SU-DHL-6 (cell line): Measurements from ENCODE around the gene C1QA.
"Not testable (repeated sequence)": the region's sequence is repeated elsewhere in the genome, so short reads cannot be mapped to it uniquely, and the experiment has no call there.

Experiments
- H2AFZ ChIP-seq: fragments of 200-600 bp; sonication (generic); 2 replicates; pipeline ENCODE4 v1.6.1; 2014; ENCODE audit warnings: low read depth, mild to moderate bottlenecking, moderate library complexity, mixed read lengths, antibody characterized with exemption, low read length; ENCODE audit not compliant: severe bottlenecking
- H3F3A ChIP-seq: fragments of 200-600 bp; shearing (Covaris generic); 2 replicates; pipeline ENCODE4 v1.6.0; 2016; ENCODE audit warnings: antibody characterized with exemption, mild to moderate bottlenecking; ENCODE audit not compliant: insufficient read depth
- H3K27ac ChIP-seq: fragments of 200-600 bp; sonication (generic); 2 replicates; pipeline ENCODE4 v1.5.1; 2016; ENCODE audit warnings: low read depth, mild to moderate bottlenecking, low read length, moderate library complexity, mixed read lengths
- H3K27me3 ChIP-seq: fragments of 200-600 bp; sonication (generic), shearing (Covaris generic); 2 replicates; pipeline ENCODE4 v1.6.0; 2014; ENCODE audit warnings: mild to moderate bottlenecking, low read length
- H3K36me3 ChIP-seq: fragments of 200-600 bp; sonication (generic); 2 replicates; pipeline ENCODE4 v1.6.1; 2014; ENCODE audit warnings: mild to moderate bottlenecking, low read length, mixed read lengths
- H3K4me2 ChIP-seq: fragments of 300-600, 200-600 bp; shearing (Covaris generic), sonication (generic); 2 replicates; pipeline ENCODE4 v1.6.0; 2014; ENCODE audit warnings: low read length, low read depth, mild to moderate bottlenecking; ENCODE audit not compliant: poor library complexity, severe bottlenecking
- H3K4me3 ChIP-seq: fragments of 200-600 bp; sonication (generic); 2 replicates; pipeline ENCODE4 v1.5.1; 2014; ENCODE audit warnings: antibody characterized with exemption, low read length, mild to moderate bottlenecking, mixed read lengths; ENCODE audit not compliant: insufficient read depth, poor library complexity, severe bottlenecking
- H3K79me2 ChIP-seq: fragments of 200-600 bp; sonication (generic); 2 replicates; pipeline ENCODE4 v1.6.1; 2014; ENCODE audit warnings: mild to moderate bottlenecking, low read length, moderate library complexity; ENCODE audit not compliant: insufficient read depth
- H3K9ac ChIP-seq: fragments of 200-600 bp; sonication (generic); 2 replicates; pipeline ENCODE4 v1.7.0; 2014; ENCODE audit warnings: mild to moderate bottlenecking, low read length
- H3K9me2 ChIP-seq: fragments of 200-600 bp; sonication (generic); replicated peaks from 2 replicates; pipeline ENCODE4 v1.6.1; 2014; ENCODE audit warnings: low read length; ENCODE audit not compliant: insufficient read depth
- H3K9me3 ChIP-seq: fragments of 200-600 bp; sonication (generic); 2 replicates; pipeline ENCODE4 v1.6.1; 2014; ENCODE audit warnings: low read length, mixed read lengths; ENCODE audit not compliant: insufficient read depth
- H4K20me1 ChIP-seq: fragments of 200-600 bp; sonication (generic); 2 replicates; pipeline ENCODE4 v1.6.1; 2014; ENCODE audit warnings: low read depth, mild to moderate bottlenecking, antibody characterized with exemption, low read length, moderate library complexity, mixed read lengths
- EZH2phosphoT487 ChIP-seq: fragments of 200-600 bp; sonication (generic), shearing (Covaris generic); conservative IDR thresholded peaks from 2 replicates; pipeline ENCODE4 v1.6.1; 2018; ENCODE audit warnings: mild to moderate bottlenecking, antibody characterized with exemption, low read length, moderate library complexity, mixed read lengths
- TF ChIP-seq, protein P1 (sequence below): fragments of 200-600 bp; sonication (generic); IDR thresholded peaks from one replicate; pipeline ENCODE4 v1.5.1; 2017; ENCODE audit warnings: antibody characterized with exemption, mild to moderate bottlenecking, low read length, moderate library complexity; ENCODE audit not compliant: insufficient read depth, poor library complexity, severe bottlenecking

C1QA gene

DNA sequence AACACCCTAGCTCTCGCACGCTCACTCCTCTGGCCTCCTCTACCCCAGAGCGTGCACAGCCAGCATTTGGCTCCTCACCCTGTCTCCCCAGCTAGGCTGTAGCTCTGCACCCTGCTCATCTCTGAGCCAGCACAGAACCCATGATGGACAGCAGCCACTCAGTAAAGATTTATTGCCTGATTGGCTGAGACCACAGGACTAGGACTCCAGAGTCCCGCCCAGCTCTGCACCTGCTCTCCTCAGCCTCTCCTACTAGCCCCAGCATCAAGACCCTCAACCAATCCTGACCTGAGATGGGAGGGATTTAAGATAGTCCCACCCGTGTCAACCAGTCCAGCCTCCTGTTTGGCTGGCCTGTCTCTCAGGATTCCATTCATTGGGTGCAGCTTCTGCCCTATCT is 25.9 kb downstream of the C1QA start:
- Histone ChIP-seq H3K9me2 (no peaks in the 10 kb centered on the region), H4K20me1 (no peaks in the 10 kb centered on the region), H3K79me2 (no peaks in the 10 kb centered on the region), H3K9ac (no peak overlapping the region), H3K27ac (no peak overlapping the region), H3K4me2 (no peak overlapping the region), H3K27me3 (no peaks in the 10 kb centered on the region), H3K4me3 (no peak overlapping the region), H2AFZ (no peak overlapping the region), H3K9me3 (no peaks in the 10 kb centered on the region), H3K36me3 (no peaks in the 10 kb centered on the region), H3F3A (no peaks in the 10 kb centered on the region)
- TF ChIP-seq, protein P1, sequence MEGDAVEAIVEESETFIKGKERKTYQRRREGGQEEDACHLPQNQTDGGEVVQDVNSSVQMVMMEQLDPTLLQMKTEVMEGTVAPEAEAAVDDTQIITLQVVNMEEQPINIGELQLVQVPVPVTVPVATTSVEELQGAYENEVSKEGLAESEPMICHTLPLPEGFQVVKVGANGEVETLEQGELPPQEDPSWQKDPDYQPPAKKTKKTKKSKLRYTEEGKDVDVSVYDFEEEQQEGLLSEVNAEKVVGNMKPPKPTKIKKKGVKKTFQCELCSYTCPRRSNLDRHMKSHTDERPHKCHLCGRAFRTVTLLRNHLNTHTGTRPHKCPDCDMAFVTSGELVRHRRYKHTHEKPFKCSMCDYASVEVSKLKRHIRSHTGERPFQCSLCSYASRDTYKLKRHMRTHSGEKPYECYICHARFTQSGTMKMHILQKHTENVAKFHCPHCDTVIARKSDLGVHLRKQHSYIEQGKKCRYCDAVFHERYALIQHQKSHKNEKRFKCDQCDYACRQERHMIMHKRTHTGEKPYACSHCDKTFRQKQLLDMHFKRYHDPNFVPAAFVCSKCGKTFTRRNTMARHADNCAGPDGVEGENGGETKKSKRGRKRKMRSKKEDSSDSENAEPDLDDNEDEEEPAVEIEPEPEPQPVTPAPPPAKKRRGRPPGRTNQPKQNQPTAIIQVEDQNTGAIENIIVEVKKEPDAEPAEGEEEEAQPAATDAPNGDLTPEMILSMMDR = no peak

DNA sequence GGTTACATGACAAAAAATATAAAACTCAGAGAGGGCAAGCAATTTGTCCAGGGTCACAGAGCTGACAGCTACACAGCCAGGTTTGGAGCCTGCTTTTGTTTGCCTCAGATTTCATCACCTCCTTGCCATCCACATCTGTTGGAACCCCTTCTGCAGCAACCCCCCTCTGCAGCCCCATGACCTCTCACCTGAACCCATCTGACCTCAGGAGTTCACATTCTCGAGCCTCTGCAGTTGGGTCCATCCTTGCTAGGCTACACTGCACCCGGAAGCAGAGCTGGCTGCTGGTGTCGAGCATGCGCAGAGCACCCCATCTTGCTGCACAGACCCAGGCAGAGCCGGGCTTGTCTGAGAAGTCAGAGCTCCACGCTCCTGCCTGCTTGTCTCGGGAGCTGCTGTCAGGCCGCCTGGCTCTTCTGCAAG is 26.6 kb downstream of the C1QA start:
- H3K79me2 ChIP-seq = no peaks in the 10 kb centered on the region
- no peak overlapping the region for H3K9ac ChIP-seq
- no peak overlapping the region for H3K4me2 ChIP-seq
- no peaks in the 10 kb centered on the region for H3K9me2 ChIP-seq
- no peaks in the 10 kb centered on the region for H3K27me3 ChIP-seq
- H3K36me3 ChIP-seq = no peaks in the 10 kb centered on the region
- TF ChIP-seq, protein P1 = no peak
- no peak for TF ChIP-seq EZH2phosphoT487
- no peak overlapping the region for H3K27ac ChIP-seq
- no peak overlapping the region for H3K4me3 ChIP-seq
- H4K20me1 ChIP-seq = no peaks in the 10 kb centered on the region
- H2AFZ ChIP-seq = no peak overlapping the region
- no peaks in the 10 kb centered on the region for H3F3A ChIP-seq
- no peaks in the 10 kb centered on the region for H3K9me3 ChIP-seq

DNA sequence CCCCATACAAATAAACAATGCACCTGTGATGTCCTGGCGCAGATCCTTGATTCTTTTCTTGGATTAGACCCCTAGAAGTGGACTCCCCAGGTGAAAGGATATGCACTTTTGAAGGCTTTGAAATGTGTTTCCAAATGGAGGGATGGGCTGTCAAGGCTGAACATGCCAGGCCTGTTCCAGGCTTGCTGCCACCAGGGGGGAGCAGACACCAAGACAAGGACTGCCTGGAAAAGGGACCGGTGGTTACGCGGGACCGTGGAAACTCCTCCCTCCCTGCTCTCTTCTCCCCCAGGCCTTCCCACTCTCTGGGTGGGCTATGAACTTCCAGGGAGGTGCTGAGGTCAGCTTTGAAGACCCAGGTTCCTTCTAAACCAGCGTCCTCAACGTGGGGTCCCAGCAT is 29.3 kb downstream of the C1QA start:
- Histone ChIP-seq H3K36me3 (no peaks in the 10 kb centered on the region), H3K9ac (no peak overlapping the region), H3K4me2 (no peak overlapping the region), H3K4me3 (no peak overlapping the region), H3K9me2 (no peaks in the 10 kb centered on the region), H3F3A (no peaks in the 10 kb centered on the region), H3K27me3 (no peaks in the 10 kb centered on the region), H3K9me3 (no peaks in the 10 kb centered on the region), H4K20me1 (no peaks in the 10 kb centered on the region), H2AFZ (no peak overlapping the region), H3K79me2 (no peaks in the 10 kb centered on the region), H3K27ac (no peak overlapping the region)
- TF ChIP-seq, protein P1 = no peak
- no peak for TF ChIP-seq EZH2phosphoT487

DNA sequence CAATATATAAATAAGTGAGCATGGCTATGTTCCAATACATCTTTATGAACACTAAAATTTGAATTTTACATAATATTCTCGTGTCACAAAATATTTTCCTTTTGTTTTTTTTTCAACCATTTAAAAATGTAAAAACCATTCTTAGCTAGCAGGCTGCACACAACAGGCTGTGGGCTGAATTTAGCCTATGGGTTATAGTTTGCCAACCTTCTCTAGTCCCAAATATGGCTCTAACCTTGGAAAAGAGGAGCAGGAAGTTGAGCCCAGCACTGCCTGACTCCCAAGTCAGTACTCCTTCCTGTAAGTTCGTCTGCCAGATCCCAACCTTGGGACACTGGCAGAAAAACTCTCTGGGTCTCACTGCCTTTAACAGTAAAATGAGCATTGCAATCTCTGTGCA is 30.0 kb downstream of the C1QA start:
- Histone ChIP-seq H2AFZ (no peak overlapping the region), H3K27me3 (no peaks in the 10 kb centered on the region), H3F3A (no peaks in the 10 kb centered on the region), H3K27ac (no peak overlapping the region), H3K9me2 (no peaks in the 10 kb centered on the region), H3K4me2 (no peak overlapping the region), H3K79me2 (no peaks in the 10 kb centered on the region), H3K9ac (no peak overlapping the region), H4K20me1 (no peaks in the 10 kb centered on the region), H3K9me3 (no peaks in the 10 kb centered on the region), H3K4me3 (no peak overlapping the region), H3K36me3 (no peaks in the 10 kb centered on the region)
- TF ChIP-seq, protein P1 = no peak
- TF ChIP-seq EZH2phosphoT487 = no peak

DNA sequence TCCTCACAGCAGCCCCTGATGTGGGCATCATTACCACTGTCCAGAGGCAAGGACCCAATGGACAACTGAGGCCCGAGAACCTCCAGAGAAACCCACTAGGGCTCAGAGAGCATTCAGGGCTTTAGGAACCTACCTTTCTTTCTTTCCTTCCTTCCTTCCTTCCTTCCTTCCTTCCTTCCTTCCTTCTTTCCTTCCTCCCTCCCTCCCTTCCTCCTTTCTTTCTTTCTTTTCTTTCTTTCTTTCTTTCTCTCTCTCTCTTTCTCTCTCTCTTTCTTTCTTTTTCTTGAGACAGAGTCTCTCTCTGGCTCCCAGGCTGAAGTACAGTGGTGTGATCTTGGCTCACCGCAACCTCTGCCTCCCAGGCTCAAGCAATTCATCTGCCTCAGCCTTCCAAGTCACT is 32.4 kb downstream of the C1QA start:
- H3K9me3 ChIP-seq, H3K4me3 ChIP-seq, H3K36me3 ChIP-seq, H3K27me3 ChIP-seq, H3F3A ChIP-seq, H3K9ac ChIP-seq, H3K9me2 ChIP-seq, H4K20me1 ChIP-seq, H3K4me2 ChIP-seq, H3K27ac ChIP-seq, H3K79me2 ChIP-seq, H2AFZ ChIP-seq: not testable (repeated sequence)
